SK-MEL-5 (cell line): ENCODE measurements around the gene SLC25A21. TPM values are rescaled to one million over a fixed set of nuclear protein-coding genes. Genes with fewer than 3 reads are reported as not detected.

ENCODE experiments used
- small RNA-seq, 2 experiments: library from RNA; depleted of rRNA; stranded (forward); fragments of <200 nt; gene quantifications; one replicate each; pipeline ENCODE3, GENCODE V24; 2014
- total RNA-seq: library from RNA; depleted of rRNA; stranded (reverse); fragments of >200 nt; shearing (Covaris generic); gene quantifications from 2 replicates; pipeline ENCODE4 v1.2.3, GENCODE V29; 2014; rRNA removed

Gene SLC25A21
- total RNA-seq, 1 experiment from 2014 or later: 1.8 TPM

Small RNA genes lying within 50 kb of the gene (small RNA-seq; reads per million reads assigned to genes)
- gene MIR4503 (0 reads per million in 2 experiments), gene RNU6-273P (0 reads per million in 2 experiments)

Other genes with a start within 250 kb of the SLC25A21 start
- 3.7 and 6.5 TPM in 2 replicates for gene MIPOL1, start 25.3 kb upstream of the SLC25A21 start, total RNA-seq